RWPE1 (cell line): ENCODE results near the gene C1orf167.

Source experiments
- CTCF ChIA-PET: fragments of 350-600 bp; sonication (Branson Sonifier 250); formaldehyde crosslinking; extraction: SDS; loops from one replicate; lab custom pipeline; 2021; lab: Yijun Ruan, JAX
- POLR2A ChIA-PET: fragments of 400-600 bp; formaldehyde crosslinking; extraction: SDS; loops from one replicate; lab custom pipeline; 2020; ENCODE audit warnings: antibody characterized with exemption; ENCODE audit not compliant: low non-redundant PET; lab: Yijun Ruan, JAX
- DNase-seq: peaks from one replicate; pipeline ENCODE4 v3.0.0; 2012; ENCODE audit warnings: low spot score
- H3K27ac ChIP-seq: fragments of 450-650 bp; 2 replicates; pipeline ENCODE4 v1.5.1; 2017
- TF ChIP-seq, protein P1 (sequence below): fragments of 450-650 bp; conservative IDR thresholded peaks from 2 replicates; pipeline ENCODE4 v1.5.1; 2017; ENCODE audit warnings: low read depth, mild to moderate bottlenecking

Gene C1orf167

DNA sequence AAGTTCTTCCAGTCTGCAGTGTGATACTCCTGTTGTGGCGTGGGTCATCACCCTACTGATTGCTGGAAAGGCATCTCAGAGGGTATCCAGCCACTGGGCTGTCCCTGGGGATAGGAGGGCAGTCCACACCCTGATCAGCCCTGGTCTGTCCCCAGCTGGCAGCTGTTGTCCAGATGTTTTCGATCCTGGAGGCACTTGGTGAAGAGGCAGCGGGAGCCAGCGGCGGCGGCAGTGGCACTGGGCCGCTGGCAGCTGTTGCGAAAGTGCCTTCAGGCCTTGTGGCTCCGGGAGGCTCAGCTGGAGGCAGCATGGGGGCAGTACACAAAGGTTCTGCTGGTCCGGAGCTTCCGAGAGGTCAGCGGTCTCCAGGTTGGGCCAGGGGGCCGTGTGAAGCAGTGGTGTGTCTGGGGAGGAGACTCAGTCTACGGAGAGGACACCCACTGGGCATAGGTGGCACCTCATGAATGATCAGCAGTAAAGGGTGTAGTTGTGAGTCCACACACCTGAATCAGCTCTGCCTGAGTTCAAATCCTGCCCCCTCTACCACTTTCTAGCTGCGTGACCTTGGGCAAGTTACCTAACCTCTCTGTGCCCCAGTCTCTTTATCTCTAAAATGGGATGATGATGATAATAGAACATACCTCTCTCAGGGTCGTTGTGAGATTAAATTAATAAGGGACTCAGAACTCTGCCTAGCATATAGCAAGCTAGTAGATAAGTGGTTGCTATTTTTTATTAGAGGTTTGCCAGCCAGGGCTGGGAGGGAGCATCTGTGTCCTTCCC, 6.1 kb downstream of the C1orf167 start:
- CTCF ChIA-PET = interaction anchor here (0.6 kb wide), 1 partner anchor 199 kb away, joined by 8 read pairs; no protein-coding TSS in a partner anchor
- TF ChIP-seq, protein P1, sequence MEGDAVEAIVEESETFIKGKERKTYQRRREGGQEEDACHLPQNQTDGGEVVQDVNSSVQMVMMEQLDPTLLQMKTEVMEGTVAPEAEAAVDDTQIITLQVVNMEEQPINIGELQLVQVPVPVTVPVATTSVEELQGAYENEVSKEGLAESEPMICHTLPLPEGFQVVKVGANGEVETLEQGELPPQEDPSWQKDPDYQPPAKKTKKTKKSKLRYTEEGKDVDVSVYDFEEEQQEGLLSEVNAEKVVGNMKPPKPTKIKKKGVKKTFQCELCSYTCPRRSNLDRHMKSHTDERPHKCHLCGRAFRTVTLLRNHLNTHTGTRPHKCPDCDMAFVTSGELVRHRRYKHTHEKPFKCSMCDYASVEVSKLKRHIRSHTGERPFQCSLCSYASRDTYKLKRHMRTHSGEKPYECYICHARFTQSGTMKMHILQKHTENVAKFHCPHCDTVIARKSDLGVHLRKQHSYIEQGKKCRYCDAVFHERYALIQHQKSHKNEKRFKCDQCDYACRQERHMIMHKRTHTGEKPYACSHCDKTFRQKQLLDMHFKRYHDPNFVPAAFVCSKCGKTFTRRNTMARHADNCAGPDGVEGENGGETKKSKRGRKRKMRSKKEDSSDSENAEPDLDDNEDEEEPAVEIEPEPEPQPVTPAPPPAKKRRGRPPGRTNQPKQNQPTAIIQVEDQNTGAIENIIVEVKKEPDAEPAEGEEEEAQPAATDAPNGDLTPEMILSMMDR = no peak
- DNase-seq = no peak
- POLR2A ChIA-PET = no interaction called here
- H3K27ac ChIP-seq = no peak overlapping the region

GRCh38 chr1:11768821-11769220, 6.8 kb downstream of the C1orf167 start:
- POLR2A ChIA-PET = no interaction called here
- CTCF ChIA-PET = interaction anchor here (0.6 kb wide), 1 partner anchor 198 kb away, joined by 8 read pairs; no protein-coding TSS in a partner anchor
- TF ChIP-seq, protein P1 = no peak
- no peak for DNase-seq
- H3K27ac ChIP-seq = no peak overlapping the region

GRCh38 chr1:11769274-11769673, 7.3 kb downstream of the C1orf167 start:
- no peak overlapping the region for H3K27ac ChIP-seq
- no peak for DNase-seq
- TF ChIP-seq, protein P1 = no peak
- ChIA-PET CTCF (no interaction called here), POLR2A (no interaction called here)

GRCh38 chr1:11770011-11770410, 8.0 kb downstream of the C1orf167 start:
- DNase-seq = no peak
- POLR2A ChIA-PET = no interaction called here
- H3K27ac ChIP-seq = no peak overlapping the region
- TF ChIP-seq, protein P1 = no peak
- CTCF ChIA-PET = no interaction called here

GRCh38 chr1:11771481-11772043, 9.6 kb downstream of the C1orf167 start:
- no peak for DNase-seq
- CTCF ChIA-PET = interaction anchor here (0.9 kb wide), 1 partner anchor 22 kb away, joined by 4 read pairs; no protein-coding TSS in a partner anchor
- H3K27ac ChIP-seq = no peak overlapping the region
- TF ChIP-seq, protein P1 = no peak
- POLR2A ChIA-PET = no interaction called here

- DNase-seq = no peak
- ChIA-PET POLR2A (no interaction called here), CTCF (no interaction called here)
- TF ChIP-seq, protein P1 = no peak
- H3K27ac ChIP-seq = no peak overlapping the region
Measured at GRCh38 chr1:11772458-11772857, 10.5 kb downstream of the C1orf167 start.
